Glomerular visceral epithelial cell (primary cell): ENCODE measurements around the gene TMEM141.
A peak's percentile ranks its signal among the peaks of the same experiment; 100 is the strongest.
"Not testable (repeated sequence)": the region's sequence is repeated elsewhere in the genome, so short reads cannot be mapped to it uniquely, and the experiment has no call there.

Experiments
- DNase-seq: peaks from one replicate; pipeline ENCODE4 v3.0.0-alpha.2; 2016; ENCODE audit errors: extremely low spot score

TMEM141 gene

GRCh38 chr9:136755302-136756133 is 35.6 kb upstream of the TMEM141 start:
- not testable (repeated sequence) for DNase-seq

DNA sequence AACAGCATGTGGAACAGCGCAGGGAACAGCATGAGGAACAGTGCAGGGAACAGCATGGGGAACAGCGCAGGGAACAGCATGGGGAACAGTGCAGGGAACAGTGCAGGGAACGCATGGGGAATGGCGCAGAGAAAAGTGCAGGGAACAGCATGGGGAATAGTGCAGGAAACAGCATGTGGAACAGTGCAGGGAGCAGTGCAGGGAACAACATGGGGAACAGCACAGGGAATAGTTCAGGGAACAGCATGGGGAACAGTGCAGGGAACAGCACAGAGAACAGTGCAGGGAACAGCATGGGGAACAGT is 35.1 kb upstream of the TMEM141 start:
- DNase-seq: no peak

DNA sequence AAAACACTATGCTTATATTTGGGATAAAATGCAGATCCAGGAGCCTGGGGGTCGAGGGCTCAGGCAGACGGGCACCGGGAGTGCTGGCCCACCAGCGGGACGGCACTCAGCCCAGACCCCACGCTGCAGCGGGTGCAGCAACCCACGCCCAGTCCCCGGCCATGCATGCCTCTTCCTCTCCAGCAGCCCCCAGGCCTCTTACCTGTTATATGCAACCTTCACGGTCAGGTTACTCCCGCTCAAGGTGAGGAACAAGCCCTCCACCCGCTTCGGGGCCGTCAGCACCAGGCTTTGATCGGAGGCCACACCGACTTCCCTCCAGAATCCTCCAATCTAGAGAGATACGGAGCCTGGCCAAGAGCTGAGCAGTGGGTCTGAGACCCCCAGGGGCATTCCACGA is 34.3 kb upstream of the TMEM141 start:
- no peak for DNase-seq

DNA sequence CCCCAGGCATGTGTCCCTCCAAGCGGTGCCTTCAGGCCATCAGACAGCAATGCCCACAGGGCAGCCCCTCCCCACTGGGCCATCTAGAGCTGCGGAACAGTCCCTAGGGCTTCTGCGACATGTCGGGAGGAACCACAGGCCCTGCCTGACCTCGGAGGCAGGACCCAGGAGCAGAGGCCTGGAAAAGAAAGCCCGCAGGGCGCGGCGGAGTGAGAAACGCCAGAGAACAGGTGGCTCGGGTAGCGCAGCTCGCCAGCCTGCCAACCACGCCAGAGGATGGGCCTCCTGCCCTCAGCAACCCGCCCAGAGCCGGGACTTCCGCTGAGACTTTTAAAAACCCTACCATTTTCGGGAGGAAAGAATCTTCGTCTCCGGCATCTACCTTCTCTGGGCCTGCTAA is 33.8 kb upstream of the TMEM141 start:
- no peak for DNase-seq

GRCh38 chr9:136757751-136758140 is 33.4 kb upstream of the TMEM141 start:
- DNase-seq: no peak

- DNase-seq: no peak
Measured at GRCh38 chr9:136759001-136759400, 32.1 kb upstream of the TMEM141 start.

DNA sequence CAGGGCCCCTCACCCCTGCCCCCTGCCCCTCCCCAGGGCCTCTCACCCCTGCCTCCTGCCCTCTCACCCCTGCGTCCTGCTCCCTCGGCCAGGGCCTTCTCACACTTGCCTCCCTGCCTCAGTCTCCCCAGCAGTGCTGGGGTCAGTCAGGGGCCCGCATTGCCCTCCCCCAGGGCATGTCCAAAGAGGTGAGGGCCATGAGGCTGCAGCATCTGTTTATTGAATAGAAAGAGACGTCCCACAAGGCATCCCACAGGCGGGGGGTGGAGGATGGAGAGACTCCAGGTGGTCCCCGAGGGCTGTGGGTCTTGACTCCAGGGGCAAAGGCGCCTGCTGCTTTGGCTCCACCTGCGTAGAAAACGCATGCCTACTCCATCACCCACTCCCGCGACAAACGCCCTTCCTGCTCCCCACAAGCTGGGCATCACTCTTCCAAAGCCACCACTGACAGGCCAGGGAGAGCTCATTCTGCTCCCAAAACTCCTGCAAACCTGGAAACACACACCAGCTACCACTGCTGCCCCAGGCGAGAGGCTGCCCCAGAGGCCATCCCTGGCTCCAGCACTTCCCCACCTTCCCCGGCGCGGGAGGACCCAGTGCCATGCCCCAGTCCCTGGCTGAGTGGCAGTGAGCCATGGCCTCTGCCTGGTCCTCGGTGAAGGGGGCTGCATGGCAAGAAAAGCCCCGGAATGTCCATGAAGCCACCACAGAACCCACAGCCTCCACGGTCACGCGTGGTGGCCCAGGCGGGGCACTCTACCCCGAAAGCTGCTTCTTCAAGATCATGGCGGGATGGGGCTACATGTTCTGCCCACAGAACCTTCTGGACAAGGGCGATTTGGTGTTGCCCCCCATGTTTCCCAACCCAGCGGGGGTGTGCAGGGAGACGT is 31.5 kb upstream of the TMEM141 start:
- DNase-seq: no peak

DNA sequence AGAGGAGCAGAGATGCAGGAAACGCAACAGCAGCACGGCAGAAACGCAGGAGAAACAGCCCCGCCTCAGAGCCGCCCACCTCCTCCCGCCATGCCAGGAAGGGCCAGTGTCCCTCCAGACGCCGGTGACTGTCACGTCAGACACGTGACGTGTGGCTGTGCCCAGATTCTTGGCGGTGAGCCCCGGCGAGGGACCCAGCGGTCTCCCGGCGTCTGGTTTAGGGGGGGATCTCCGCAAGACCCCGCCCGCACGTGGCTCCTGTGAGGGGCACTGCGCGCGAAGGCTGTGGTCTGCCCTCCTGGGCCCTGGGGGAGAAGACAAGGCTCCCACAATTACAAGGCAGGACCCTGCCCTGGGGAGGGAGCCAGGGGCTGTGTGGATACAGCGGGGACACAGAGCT is 30.7 kb upstream of the TMEM141 start:
- DNase-seq: no peak

DNA sequence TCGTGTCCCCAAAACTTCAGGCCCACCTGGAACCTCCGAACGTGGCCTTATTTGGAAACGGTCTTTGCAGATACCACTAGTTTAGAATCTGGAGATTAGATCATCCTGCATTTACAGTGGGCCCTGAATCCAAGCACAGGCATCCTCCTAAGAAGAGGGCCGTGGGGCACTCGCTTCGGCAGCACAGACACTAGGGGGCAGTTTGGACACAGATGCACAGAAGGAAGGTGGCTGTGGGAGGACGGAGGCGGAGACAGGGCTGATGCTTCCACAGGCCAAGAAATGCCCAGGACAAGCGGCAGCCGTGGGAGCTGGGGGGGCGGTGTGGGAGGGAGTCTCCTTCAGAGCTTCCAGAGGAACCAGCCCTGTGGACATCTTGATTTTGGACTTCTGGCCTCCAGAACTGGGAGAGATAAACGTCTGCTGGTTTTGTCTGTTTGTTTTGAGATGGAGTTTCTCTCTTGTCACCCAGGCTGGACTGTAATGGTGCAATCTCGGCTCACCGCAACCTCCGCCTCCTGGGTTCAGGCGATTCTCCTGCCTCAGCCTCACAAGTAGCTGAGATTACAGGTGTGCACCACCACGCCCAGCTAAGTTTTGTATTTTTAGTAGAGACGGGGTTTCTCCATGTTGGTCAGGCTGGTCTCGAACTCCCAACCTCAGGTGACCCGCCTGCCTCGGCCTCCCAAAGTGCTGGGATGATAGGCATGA is 30.2 kb upstream of the TMEM141 start:
- DNase-seq: peak; percentile 63

DNA sequence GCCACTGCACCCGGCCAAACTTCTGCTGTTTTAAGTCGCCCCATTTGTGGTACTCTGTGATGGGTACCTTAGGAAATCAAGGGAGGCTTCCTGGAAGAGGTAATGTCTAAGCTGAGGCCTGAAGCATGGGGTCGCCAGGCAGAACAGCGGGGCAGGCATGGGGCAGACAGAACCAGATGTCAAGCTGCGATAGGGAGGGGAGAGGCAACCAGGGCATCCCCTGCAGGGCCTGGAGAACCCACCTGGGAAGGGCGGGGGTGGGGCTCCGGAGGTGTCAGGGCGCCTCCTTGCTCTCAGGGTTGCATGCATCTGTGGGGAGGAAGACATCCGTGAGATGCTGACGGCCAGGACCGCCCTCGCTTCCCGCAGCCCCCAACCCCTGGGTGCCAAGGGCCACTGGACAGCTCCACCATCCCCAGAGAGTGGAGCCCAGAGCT is 29.6 kb upstream of the TMEM141 start:
- DNase-seq: no peak

- DNase-seq: no peak
Measured at GRCh38 chr9:136762221-136762691, 28.9 kb upstream of the TMEM141 start.

DNA sequence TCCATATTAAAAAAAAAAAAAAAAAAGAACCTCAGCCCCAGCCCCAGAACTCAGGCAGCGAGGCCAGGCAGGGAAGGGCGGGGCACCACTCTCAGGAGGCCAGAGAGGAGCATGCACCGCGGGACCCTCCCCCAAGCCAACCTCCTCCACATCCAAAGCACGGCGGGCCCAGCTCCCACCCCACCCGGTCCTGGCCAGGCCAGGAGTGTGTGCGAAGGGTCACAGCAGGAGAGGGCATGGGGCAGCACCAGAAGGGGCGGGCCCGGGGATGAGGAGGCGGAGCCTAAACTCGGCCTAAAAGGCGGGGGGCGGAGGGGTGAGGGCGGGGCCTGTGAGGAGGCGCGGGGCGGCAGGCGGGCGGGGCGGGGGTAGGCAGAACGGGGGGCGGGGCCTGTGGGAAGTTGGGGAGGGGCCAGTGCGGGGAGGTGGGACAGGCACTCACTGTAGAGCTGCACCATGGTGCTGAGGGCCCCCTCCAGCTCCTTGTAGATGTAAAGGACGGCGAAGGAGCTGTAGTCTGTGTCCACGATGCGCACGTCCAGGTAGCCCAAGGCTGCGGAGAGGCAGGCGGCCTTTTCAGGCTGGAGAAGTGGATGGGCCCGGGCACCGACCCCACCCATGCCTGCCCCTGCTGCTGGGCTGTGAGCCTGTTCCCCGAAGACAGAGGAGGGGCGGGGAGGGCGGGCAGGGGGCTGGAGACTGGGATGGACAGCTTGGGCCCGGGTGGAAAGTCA is 28.1 kb upstream of the TMEM141 start:
- DNase-seq: peak; percentile 34

DNA sequence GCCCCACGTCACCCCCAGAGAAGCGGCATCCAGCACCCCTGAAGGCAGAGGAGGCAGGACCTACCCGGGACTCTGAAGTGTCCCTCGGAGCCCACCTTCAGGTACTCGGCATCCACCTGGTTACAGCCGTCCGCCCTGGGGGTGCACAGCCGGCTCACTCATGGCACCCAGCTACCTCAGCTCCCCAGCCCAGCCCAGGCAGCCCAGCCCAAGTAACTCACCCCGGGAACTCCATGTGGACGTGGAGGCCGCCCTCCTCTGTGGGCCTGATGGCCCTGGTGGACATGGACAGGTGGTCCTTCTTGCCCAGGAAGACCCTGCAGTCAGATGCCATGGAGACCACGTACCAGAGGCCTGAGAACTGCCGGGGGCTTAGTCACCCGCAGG is 27.5 kb upstream of the TMEM141 start:
- DNase-seq: no peak

DNA sequence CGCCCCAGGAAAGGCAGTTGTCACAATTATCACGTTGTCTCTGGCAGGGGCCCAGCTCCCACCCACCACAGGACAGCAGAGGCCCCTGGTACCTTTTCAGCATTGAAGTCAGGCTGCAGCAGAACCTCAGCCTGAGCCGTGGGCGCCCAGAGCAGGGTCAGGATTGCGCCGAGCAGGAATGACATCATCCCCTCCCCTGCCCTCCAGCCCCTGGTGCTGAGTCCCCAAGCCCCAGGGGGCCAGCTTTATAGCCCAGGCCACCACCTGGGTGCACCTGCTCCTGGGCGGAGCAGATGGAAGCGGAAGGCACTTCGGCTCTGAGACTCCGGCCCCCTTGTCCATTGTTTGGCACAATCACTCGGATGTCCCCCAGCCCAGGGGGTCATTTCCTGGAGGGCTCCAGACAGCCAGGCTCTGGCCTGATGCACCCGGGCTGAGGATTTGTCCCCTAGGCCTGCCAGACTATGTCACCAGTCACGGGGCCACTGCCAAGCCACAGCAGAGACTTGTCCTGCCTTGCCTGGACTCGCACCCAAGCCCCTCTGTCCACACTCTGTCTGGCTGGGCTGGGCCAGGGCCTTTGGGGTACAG is 26.7 kb upstream of the TMEM141 start, which contains the start of gene LCN15:
TSS of gene LCN15 (minus strand) at position 218 of the 591 bp plus-strand sequence. CDS start at position 188, 30 bp downstream.
- DNase-seq: no peak

GRCh38 chr9:136765041-136765440 is 26.1 kb upstream of the TMEM141 start:
- DNase-seq: no peak

GRCh38 chr9:136765745-136766409 is 25.3 kb upstream of the TMEM141 start:
- DNase-seq: not testable (repeated sequence)

DNA sequence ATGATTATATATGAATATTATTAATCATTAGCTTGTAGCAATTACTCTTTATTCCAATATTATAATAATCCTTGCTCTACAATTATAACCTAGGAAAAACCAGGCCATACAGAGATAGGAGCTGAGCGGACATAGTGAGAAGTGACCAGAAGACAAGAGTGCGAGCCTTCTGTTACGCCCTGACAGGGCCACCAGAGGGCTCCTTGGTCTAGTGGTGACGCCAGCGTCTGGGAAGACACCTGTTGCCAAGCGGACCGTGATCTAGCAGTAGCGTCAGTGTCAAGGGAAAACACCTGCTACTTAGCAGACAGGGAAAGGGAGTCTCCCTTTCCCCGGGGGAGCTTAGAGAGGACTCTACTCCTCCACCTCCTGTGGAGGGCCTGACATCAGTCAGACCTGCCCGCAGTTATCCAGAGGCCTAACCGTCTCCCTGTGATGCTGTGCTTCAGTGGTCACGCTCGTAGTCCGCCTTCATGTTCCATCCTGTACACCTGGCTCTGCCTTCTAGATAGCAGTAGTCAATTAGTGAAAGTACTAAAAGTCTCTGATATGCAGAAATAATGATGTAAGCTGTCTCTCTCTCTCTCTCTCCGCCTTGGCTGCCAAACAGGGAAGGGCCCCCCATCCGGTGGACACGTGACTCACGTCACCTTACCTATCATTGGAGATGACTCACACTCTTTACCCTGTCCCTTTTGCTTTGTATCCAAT is 24.6 kb upstream of the TMEM141 start:
- peak; percentile 57 for DNase-seq

- DNase-seq: no peak
Measured at GRCh38 chr9:136769710-136770191, 21.4 kb upstream of the TMEM141 start.

DNA sequence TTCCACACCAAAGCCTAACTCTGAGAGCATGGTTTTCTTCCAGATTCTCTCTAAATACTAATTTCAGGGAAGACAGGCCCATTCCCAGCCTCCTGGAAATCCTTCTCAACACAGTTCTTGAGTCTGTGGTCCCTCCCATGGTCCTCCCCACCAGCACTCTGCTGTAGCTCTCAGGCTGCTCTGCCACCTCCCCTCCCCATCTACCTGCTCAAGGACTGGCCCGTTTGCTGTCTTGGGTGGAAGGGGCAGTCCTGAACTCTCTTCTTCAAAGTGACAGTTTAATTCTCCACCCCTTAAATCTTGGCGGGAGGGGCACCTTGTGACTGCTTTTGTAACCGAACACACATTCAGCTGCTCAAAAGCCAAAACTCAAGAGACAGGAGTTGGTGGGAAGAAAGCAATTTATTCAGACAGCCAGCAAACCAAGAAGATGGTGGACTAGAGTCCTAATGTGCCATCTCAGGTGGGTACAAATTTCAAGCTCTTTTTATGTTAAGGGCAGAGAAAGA is 19.2 kb upstream of the TMEM141 start:
- DNase-seq: no peak
